GM18873 (cell line): ENCODE results near the gene FBXO11.
"Not testable (repeated sequence)": the region's sequence is repeated elsewhere in the genome, so short reads cannot be mapped to it uniquely, and the experiment has no call there.

ENCODE experiments used
- ATAC-seq: cut with Tn5 transposase; IDR thresholded peaks from one replicate; pipeline ENCODE4 v1.9.1; 2021; ENCODE audit warnings: mild to moderate bottlenecking, moderate library complexity, moderate number of reproducible peaks; ENCODE audit not compliant: unreplicated experiment, low FRiP score

The FBXO11 gene

GRCh38 chr2:47862949-47863348 lies 43.3 kb downstream of the FBXO11 start:
- no peak for ATAC-seq

- not testable (repeated sequence) for ATAC-seq
These were observed 53.1 kb downstream of the FBXO11 start for GRCh38 chr2:47853067-47853777.

GRCh38 chr2:47850198-47850597 lies 56.1 kb downstream of the FBXO11 start:
- ATAC-seq: no peak

GRCh38 chr2:47849368-47849767 lies 56.9 kb downstream of the FBXO11 start:
- ATAC-seq: no peak

- no peak for ATAC-seq
These were observed 62.1 kb downstream of the FBXO11 start for GRCh38 chr2:47844162-47844561.

GRCh38 chr2:47843407-47843806 lies 62.9 kb downstream of the FBXO11 start:
- no peak for ATAC-seq

GRCh38 chr2:47842846-47843245 lies 63.5 kb downstream of the FBXO11 start:
- ATAC-seq: no peak

GRCh38 chr2:47838686-47839085 lies 67.6 kb downstream of the FBXO11 start:
- ATAC-seq: no peak

GRCh38 chr2:47838249-47838648 lies 68.0 kb downstream of the FBXO11 start:
- no peak for ATAC-seq

GRCh38 chr2:47833516-47833968 lies 72.8 kb downstream of the FBXO11 start:
- no peak for ATAC-seq

GRCh38 chr2:47822518-47822917 lies 83.8 kb downstream of the FBXO11 start:
- ATAC-seq: no peak

- no peak for ATAC-seq
These were observed 86.5 kb downstream of the FBXO11 start for GRCh38 chr2:47819834-47820233.

GRCh38 chr2:47818777-47819176 lies 87.5 kb downstream of the FBXO11 start:
- no peak for ATAC-seq

GRCh38 chr2:47815764-47816163 lies 90.5 kb downstream of the FBXO11 start:
- ATAC-seq: no peak

GRCh38 chr2:47811668-47812067 lies 94.6 kb downstream of the FBXO11 start:
- ATAC-seq: no peak

GRCh38 chr2:47810850-47811249 lies 95.4 kb downstream of the FBXO11 start:
- no peak for ATAC-seq

GRCh38 chr2:47809903-47810302 lies 96.4 kb downstream of the FBXO11 start:
- ATAC-seq: no peak

- ATAC-seq: no peak
These were observed 97.7 kb downstream of the FBXO11 start for GRCh38 chr2:47808614-47809013.

- ATAC-seq: no peak
These were observed 100.4 kb downstream of the FBXO11 start for GRCh38 chr2:47805850-47806249.

GRCh38 chr2:47803770-47804169 lies 102.5 kb downstream of the FBXO11 start:
- ATAC-seq: no peak

GRCh38 chr2:47803363-47803762 lies 102.9 kb downstream of the FBXO11 start:
- ATAC-seq: no peak

- no peak for ATAC-seq
These were observed 105.2 kb downstream of the FBXO11 start for GRCh38 chr2:47801118-47801517.
